HepG2 (cell line): ENCODE results near the gene EXOC1. TPM values are rescaled to one million over a fixed set of nuclear protein-coding genes. Genes with fewer than 3 reads are reported as not detected.

Source experiments
- ATAC-seq: fragments of 200-7000 bp; cut with Tn5 transposase; 3 replicates; pipeline ENCODE4 v1.9.1; 2020; ENCODE audit warnings: mild to moderate bottlenecking, moderate library complexity
- BruUV-seq: library from RNA; stranded (reverse); fragments of 400-500 nt; replicated peaks from 2 replicates; lab custom pipeline; 2021; lab: Mats Ljungman, UMichigan
- CTCF ChIA-PET: fragments of 300-600 bp; formaldehyde crosslinking; extraction: SDS; loops from one replicate; lab custom pipeline; 2021; ENCODE audit warnings: low total read pairs, inconsistent platforms, low intra/inter-chr PET ratio; lab: Yijun Ruan, JAX
- POLR2A ChIA-PET: fragments of 350-600 bp; sonication (Branson Sonifier 250); formaldehyde crosslinking; loops from one replicate; lab custom pipeline; 2020; ENCODE audit warnings: antibody characterized with exemption, inconsistent platforms; lab: Yijun Ruan, JAX
- DNase-seq: peaks from one replicate; pipeline ENCODE4 v3.0.0-alpha.2; 2015; ENCODE audit warnings: low spot score
- FAIRE-seq: peaks from 3 replicates; lab custom pipeline; 2011; peaks lifted over from hg19 to GRCh38; lab: Jason Lieb, UNC
- H2AFZ ChIP-seq: one replicate; pipeline ENCODE4 v1.6.1; 2011; ENCODE audit warnings: low read length, inconsistent platforms
- H3K27ac ChIP-seq: fragments of 300-600 bp; 3 replicates; pipeline ENCODE4 v1.8.0; 2011; ENCODE audit warnings: mixed run types, mild to moderate bottlenecking, mixed read lengths, low read length, inconsistent platforms; ENCODE audit not compliant: insufficient read depth; ENCODE audit errors: extremely low read length
- H3K27me3 ChIP-seq, 2 experiments: fragments of 200-600 bp in 1 of 2; 2 replicates in 1 of 2; 3 replicates in 1 of 2; pipeline versions ENCODE4 v1.6.0 to v1.8.0; 2011; ENCODE audit warnings: low read length in 2 of 2, mild to moderate bottlenecking in 2 of 2, moderate library complexity in 2 of 2, inconsistent platforms in 1 of 2; ENCODE audit not compliant: insufficient read depth in 2 of 2, control insufficient read depth in 1 of 2
- H3K36me3 ChIP-seq, 2 experiments: fragments of 200-600 bp in 1 of 2; replicated peaks in 1 of 2; 2 replicates in 1 of 2; 3 replicates in 1 of 2; pipeline versions ENCODE4 v1.5.1 to v1.8.0; 2011; ENCODE audit warnings: low read length in 2 of 2, inconsistent platforms in 1 of 2; ENCODE audit not compliant: insufficient read depth in 2 of 2, control insufficient read depth in 1 of 2
- H3K4me1 ChIP-seq: 2 replicates; pipeline ENCODE4 v1.5.1; 2012; ENCODE audit warnings: low read length, inconsistent platforms; ENCODE audit not compliant: insufficient read depth
- H3K4me2 ChIP-seq: 2 replicates; pipeline ENCODE4 v1.6.0; 2011; ENCODE audit warnings: low read depth, low read length, inconsistent platforms
- H3K4me3 ChIP-seq, 3 experiments: fragments of 200-600 bp in 1 of 3; sonication (generic), shearing (Covaris generic) in 1 of 3; replicated peaks in 1 of 3; 2 replicates each; pipeline ENCODE4 v1.5.1; 2011 to 2016; ENCODE audit warnings: low read length in 3 of 3, inconsistent platforms in 2 of 3, low read depth in 2 of 3, mild to moderate bottlenecking in 2 of 3, control low read depth in 1 of 3, mixed read lengths in 1 of 3; ENCODE audit not compliant: insufficient read depth in 1 of 3
- H3K79me2 ChIP-seq: one replicate; pipeline ENCODE4 v1.6.1; 2011; ENCODE audit warnings: low read length, inconsistent platforms; ENCODE audit not compliant: insufficient read depth
- H3K9ac ChIP-seq: 2 replicates; pipeline ENCODE4 v1.6.0; 2011; ENCODE audit warnings: mild to moderate bottlenecking, low read depth, low read length, inconsistent platforms; ENCODE audit not compliant: insufficient read depth
- H3K9me3 ChIP-seq: 2 replicates; pipeline ENCODE4 v1.5.1; 2012; ENCODE audit warnings: mild to moderate bottlenecking, low read length
- H4K20me1 ChIP-seq: 2 replicates; pipeline ENCODE4 v1.6.0; 2011; ENCODE audit warnings: inconsistent platforms, mild to moderate bottlenecking, low read length, moderate library complexity; ENCODE audit not compliant: insufficient read depth
- AGO2 ChIP-seq: fragments of 200-400 bp; formaldehyde crosslinking; optimal IDR thresholded peaks from 2 replicates; pipeline ENCODE3; 2017; ENCODE audit warnings: mild to moderate bottlenecking, low read depth, low read length, moderate library complexity
- BCL6 ChIP-seq: IDR thresholded peaks from 2 replicates; pipeline ENCODE4 v1.6.1; 2016; ENCODE audit warnings: missing genetic modification reagents, missing compliant biosample characterization
- BORCS8-MEF2B ChIP-seq: sonication (generic); formaldehyde crosslinking; IDR thresholded peaks from 2 replicates; pipeline ENCODE4 v1.8.0; 2022; ENCODE audit warnings: mild to moderate bottlenecking, missing genetic modification reagents
- ELF4 ChIP-seq: sonication (generic); formaldehyde crosslinking; IDR thresholded peaks from 2 replicates; pipeline ENCODE4 v1.5.0; 2020; ENCODE audit warnings: missing genetic modification reagents, mild to moderate bottlenecking, moderate library complexity, borderline replicate concordance
- NFYB ChIP-seq: sonication (generic); formaldehyde crosslinking; IDR thresholded peaks from 2 replicates; pipeline ENCODE4 v1.4.0; 2020; ENCODE audit warnings: missing genetic modification reagents
- SIN3B ChIP-seq: fragments of 150-350 bp; IDR thresholded peaks from 2 replicates; pipeline ENCODE4 v1.6.1; 2014; ENCODE audit warnings: low read length
- TCF12 ChIP-seq, 2 experiments: fragments of 450-650 bp in 1 of 2; sonication (generic) in 1 of 2; formaldehyde crosslinking in 1 of 2; IDR thresholded peaks; 2 replicates each; pipeline versions ENCODE4 v1.6.1 to v1.8.0; 2017 to 2022; ENCODE audit warnings: antibody characterized with exemption in 1 of 2, mild to moderate bottlenecking in 1 of 2, missing genetic modification reagents in 1 of 2, moderate library complexity in 1 of 2
- ZNF24 ChIP-seq: fragments of 450-650 bp; IDR thresholded peaks from 2 replicates; pipeline ENCODE4 v1.6.1; 2017; ENCODE audit warnings: antibody characterized with exemption, mild to moderate bottlenecking
- ZNF343 ChIP-seq: sonication (generic); formaldehyde crosslinking; IDR thresholded peaks from 2 replicates; pipeline ENCODE4 v1.4.0; 2020; ENCODE audit warnings: mild to moderate bottlenecking, missing genetic modification reagents
- ZNF589 ChIP-seq: sonication (generic); formaldehyde crosslinking; conservative IDR thresholded peaks from 2 replicates; pipeline ENCODE4 v1.8.0; 2022; ENCODE audit warnings: mild to moderate bottlenecking, moderate library complexity, missing genetic modification reagents
- ZSCAN29 ChIP-seq: sonication (generic); formaldehyde crosslinking; conservative IDR thresholded peaks from 2 replicates; pipeline ENCODE4 v1.4.0; 2020; ENCODE audit warnings: mild to moderate bottlenecking, missing genetic modification reagents
- WGBS: methylation state at CpG from one replicate; pipeline ENCODE4 v1.1.6; 2017; ENCODE audit warnings: low lambda C conversion rate; 5-methylcytosine and 5-hydroxymethylcytosine counted together
- in situ Hi-C: cut with HindIII; loops from 2 replicates; pipeline ENCODE4 v1.10.0; 2017; ENCODE audit warnings: low pct_unique_long_range_greater_than_20kb; ENCODE audit not compliant: extremely low pct_ligation_motif_present
- intact Hi-C: fragments of 100-400 bp; cut with micrococcal nuclease; formaldehyde crosslinking; loops from one replicate; pipeline ENCODE4 v1.10.0; 2022; ENCODE audit not compliant: unreplicated experiment
- polyA plus RNA-seq, 8 experiments: library from polyadenylated mRNA; depleted of rRNA in 3 of 8; stranded (reverse) in 7 of 8; unstranded in 1 of 8; fragments of >200 nt; fragmentation: Illumina TruSeq in 4 of 8; extraction: Trizol in 4 of 8; gene quantifications; 2 replicates each; pipeline versions ENCODE4 v1.2.1 to v1.2.3, GENCODE V29; 2011 to 2016; ENCODE audit warnings: low read depth in 4 of 8, missing spikeins in 1 of 8, mixed read lengths in 1 of 8; ENCODE audit not compliant: insufficient read depth in 1 of 8
- total RNA-seq, 5 experiments: library from RNA; depleted of rRNA; stranded (reverse); fragments of >200 nt; fragmentation: Illumina TruSeq; extraction: Trizol; gene quantifications; 2 replicates each; pipeline ENCODE4 v1.2.3, GENCODE V29; 2016; ENCODE audit warnings: low read depth in 1 of 5
- TF ChIP-seq, protein P1 (sequence below): sonication (generic); formaldehyde crosslinking; IDR thresholded peaks from 2 replicates; pipeline ENCODE4 v1.4.0; 2020; ENCODE audit warnings: mild to moderate bottlenecking, missing genetic modification reagents
- TF ChIP-seq, protein P2 (sequence below): sonication (generic); formaldehyde crosslinking; IDR thresholded peaks from 2 replicates; pipeline ENCODE4 v1.8.0; 2022; ENCODE audit warnings: mild to moderate bottlenecking, missing genetic modification reagents, moderate library complexity
- TF ChIP-seq, protein P3 (sequence below): sonication (generic); formaldehyde crosslinking; IDR thresholded peaks from 2 replicates; pipeline ENCODE4 v1.5.0; 2020; ENCODE audit warnings: missing genetic modification reagents

EXOC1 gene
- total and polyA plus RNA-seq, 2 of the 13 experiments (the other 11 are each of a cell fraction or from before 2014, with no cell fraction given): 9.1 to 18.4 TPM

DNA sequence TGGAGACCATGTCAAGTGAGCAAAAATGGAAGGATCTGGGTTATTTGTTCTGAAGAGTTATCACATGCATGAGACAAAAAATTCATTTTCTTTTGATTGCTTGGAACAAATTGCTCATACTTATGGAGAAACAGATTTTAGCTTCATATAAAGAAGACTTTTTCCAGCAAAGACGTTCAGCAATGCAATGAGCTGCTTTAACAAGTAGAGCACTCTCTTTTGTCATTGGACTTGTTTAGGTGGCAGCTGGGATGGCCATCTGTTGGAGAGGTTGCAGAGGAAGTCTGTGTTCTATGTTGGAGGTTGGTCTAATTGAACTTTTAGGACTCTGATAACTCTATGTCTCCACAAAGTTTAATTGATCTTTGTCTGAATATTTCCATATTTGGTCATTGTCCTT, 75.4 kb downstream of the EXOC1 start (continued):
- TF ChIP-seq BORCS8-MEF2B (CRISPR knock-in tag) (no peak), BCL6 (CRISPR knock-in tag) (no peak), ELF4 (CRISPR knock-in tag) (no peak), SIN3B (no peak), TCF12 (IDR thresholded peaks at IDR 0.05) (no peak), TCF12 (CRISPR knock-in tag; IDR thresholded peaks at IDR 0.05) (no peak)
- TF ChIP-seq, protein P1, sequence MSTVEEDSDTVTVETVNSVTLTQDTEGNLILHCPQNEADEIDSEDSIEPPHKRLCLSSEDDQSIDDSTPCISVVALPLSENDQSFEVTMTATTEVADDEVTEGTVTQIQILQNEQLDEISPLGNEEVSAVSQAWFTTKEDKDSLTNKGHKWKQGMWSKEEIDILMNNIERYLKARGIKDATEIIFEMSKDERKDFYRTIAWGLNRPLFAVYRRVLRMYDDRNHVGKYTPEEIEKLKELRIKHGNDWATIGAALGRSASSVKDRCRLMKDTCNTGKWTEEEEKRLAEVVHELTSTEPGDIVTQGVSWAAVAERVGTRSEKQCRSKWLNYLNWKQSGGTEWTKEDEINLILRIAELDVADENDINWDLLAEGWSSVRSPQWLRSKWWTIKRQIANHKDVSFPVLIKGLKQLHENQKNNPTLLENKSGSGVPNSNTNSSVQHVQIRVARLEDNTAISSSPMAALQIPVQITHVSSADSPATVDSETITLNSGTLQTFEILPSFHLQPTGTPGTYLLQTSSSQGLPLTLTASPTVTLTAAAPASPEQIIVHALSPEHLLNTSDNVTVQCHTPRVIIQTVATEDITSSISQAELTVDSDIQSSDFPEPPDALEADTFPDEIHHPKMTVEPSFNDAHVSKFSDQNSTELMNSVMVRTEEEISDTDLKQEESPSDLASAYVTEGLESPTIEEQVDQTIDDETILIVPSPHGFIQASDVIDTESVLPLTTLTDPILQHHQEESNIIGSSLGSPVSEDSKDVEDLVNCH (CRISPR knock-in tag): no peak
- TF ChIP-seq, protein P2, sequence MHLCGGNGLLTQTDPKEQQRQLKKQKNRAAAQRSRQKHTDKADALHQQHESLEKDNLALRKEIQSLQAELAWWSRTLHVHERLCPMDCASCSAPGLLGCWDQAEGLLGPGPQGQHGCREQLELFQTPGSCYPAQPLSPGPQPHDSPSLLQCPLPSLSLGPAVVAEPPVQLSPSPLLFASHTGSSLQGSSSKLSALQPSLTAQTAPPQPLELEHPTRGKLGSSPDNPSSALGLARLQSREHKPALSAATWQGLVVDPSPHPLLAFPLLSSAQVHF (CRISPR knock-in tag): no peak
- TF ChIP-seq, all 625 proteins: peak for 0

DNA sequence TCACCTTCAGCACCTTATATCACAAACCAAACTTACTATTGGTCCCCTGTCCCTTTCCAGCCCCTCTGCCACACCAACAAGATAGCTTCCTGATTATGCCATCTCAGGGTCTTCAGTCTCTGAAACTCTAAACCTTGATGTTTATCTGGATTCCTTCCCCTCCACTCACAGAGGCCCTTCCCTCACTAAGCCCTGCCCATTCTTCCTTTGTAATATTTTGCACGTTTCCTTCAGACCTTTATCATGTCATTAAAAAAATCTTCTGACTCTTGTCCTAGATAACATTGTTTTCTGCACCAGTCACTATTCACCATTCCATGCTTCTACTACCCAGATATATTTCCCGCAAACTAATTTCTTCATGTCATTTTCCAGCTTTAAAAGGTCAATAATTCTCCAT, 77.6 kb downstream of the EXOC1 start:
- 49% methylated on average over 2 of the region's 2 CpGs for WGBS
- intact Hi-C loops: no loop called here

More for the DNA sequence above, 77.6 kb downstream of the EXOC1 start:
- no peak overlapping the region for H3K4me2 ChIP-seq
- no peak for TF ChIP-seq NFYB (CRISPR knock-in tag)
- TF ChIP-seq, protein P3, sequence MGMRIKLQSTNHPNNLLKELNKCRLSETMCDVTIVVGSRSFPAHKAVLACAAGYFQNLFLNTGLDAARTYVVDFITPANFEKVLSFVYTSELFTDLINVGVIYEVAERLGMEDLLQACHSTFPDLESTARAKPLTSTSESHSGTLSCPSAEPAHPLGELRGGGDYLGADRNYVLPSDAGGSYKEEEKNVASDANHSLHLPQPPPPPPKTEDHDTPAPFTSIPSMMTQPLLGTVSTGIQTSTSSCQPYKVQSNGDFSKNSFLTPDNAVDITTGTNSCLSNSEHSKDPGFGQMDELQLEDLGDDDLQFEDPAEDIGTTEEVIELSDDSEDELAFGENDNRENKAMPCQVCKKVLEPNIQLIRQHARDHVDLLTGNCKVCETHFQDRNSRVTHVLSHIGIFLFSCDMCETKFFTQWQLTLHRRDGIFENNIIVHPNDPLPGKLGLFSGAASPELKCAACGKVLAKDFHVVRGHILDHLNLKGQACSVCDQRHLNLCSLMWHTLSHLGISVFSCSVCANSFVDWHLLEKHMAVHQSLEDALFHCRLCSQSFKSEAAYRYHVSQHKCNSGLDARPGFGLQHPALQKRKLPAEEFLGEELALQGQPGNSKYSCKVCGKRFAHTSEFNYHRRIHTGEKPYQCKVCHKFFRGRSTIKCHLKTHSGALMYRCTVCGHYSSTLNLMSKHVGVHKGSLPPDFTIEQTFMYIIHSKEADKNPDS (CRISPR knock-in tag): no peak
- no peak for TF ChIP-seq ZNF589 (CRISPR knock-in tag)
- TF ChIP-seq ZSCAN29 (CRISPR knock-in tag): no peak
- TF ChIP-seq ZNF24: no peak
- no peak for TF ChIP-seq AGO2
- TF ChIP-seq ZNF343: no peak
- no peak overlapping the region for H3K4me3 ChIP-seq
- H4K20me1 ChIP-seq: no peaks in the 10 kb centered on the region
- no peak for FAIRE-seq
- H3K27ac ChIP-seq: no peak overlapping the region
- ATAC-seq: no peak
- no peaks in the 10 kb centered on the region for H3K9me3 ChIP-seq
- no peak overlapping the region for H3K9ac ChIP-seq
- H3K27me3 ChIP-seq: no peaks in the 10 kb centered on the region
- in situ Hi-C loops: no loop called here
- H3K36me3 ChIP-seq: no peaks in the 10 kb centered on the region
- BruUV-seq: no TSS peak
- no peak for DNase-seq
- ChIA-PET CTCF (no interaction called here), POLR2A (no interaction called here)
- no peak overlapping the region for H2AFZ ChIP-seq
- no peaks in the 10 kb centered on the region for H3K79me2 ChIP-seq
- no peaks in the 10 kb centered on the region for H3K4me1 ChIP-seq
